CD4-positive, alpha-beta T cell treated with Interleukin-4 for 1 hour (primary cell): ENCODE results near the gene TGFB1I1.
"Not testable (repeated sequence)": the region's sequence is repeated elsewhere in the genome, so short reads cannot be mapped to it uniquely, and the experiment has no call there.

Experiments used
- DNase-seq, 2 donors: peaks; one replicate each; pipeline ENCODE4 v3.0.0-alpha.2; 2020 to 2022

Gene TGFB1I1

DNA sequence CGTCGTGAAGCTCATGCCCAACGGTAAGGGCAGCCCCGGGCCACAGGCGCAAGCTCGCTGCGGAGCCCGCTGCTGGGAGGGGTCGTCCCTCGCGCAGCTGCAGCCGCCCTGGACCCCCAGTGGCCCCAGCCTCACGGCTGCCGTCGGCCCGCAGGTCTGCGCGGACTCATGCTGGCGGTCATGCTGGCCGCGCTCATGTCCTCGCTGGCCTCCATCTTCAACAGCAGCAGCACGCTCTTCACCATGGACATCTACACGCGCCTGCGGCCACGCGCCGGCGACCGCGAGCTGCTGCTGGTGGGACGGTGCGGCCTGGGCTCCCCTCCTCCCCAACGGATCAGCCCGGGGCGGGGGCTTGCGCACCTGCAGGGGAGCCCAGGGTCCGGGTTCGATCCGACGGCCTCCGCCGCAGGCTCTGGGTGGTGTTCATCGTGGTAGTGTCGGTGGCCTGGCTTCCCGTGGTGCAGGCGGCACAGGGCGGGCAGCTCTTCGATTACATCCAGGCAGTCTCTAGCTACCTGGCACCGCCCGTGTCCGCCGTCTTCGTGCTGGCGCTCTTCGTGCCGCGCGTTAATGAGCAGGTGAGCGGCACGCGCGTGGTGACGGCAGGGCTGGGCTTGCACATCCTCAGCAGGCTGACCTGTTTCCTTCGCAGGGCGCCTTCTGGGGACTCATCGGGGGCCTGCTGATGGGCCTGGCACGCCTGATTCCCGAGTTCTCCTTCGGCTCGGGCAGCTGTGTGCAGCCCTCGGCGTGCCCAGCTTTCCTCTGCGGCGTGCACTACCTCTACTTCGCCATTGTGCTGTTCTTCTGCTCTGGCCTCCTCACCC, 16.7 kb downstream of the TGFB1I1 start:
- DNase-seq: no peak

DNA sequence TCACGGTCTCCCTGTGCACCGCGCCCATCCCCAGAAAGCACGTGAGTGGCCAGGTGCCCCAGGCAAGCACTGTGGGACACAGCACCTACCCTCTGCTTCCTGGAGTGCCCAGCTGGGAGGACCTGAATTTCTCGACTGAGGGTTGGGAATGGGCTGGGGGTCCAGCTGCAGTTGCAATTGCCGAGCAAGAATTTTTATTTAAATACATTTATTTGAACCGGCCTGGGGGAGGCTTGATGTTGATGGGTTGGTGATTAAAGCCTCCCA, 17.3 kb downstream of the TGFB1I1 start:
- DNase-seq: no peak

DNA sequence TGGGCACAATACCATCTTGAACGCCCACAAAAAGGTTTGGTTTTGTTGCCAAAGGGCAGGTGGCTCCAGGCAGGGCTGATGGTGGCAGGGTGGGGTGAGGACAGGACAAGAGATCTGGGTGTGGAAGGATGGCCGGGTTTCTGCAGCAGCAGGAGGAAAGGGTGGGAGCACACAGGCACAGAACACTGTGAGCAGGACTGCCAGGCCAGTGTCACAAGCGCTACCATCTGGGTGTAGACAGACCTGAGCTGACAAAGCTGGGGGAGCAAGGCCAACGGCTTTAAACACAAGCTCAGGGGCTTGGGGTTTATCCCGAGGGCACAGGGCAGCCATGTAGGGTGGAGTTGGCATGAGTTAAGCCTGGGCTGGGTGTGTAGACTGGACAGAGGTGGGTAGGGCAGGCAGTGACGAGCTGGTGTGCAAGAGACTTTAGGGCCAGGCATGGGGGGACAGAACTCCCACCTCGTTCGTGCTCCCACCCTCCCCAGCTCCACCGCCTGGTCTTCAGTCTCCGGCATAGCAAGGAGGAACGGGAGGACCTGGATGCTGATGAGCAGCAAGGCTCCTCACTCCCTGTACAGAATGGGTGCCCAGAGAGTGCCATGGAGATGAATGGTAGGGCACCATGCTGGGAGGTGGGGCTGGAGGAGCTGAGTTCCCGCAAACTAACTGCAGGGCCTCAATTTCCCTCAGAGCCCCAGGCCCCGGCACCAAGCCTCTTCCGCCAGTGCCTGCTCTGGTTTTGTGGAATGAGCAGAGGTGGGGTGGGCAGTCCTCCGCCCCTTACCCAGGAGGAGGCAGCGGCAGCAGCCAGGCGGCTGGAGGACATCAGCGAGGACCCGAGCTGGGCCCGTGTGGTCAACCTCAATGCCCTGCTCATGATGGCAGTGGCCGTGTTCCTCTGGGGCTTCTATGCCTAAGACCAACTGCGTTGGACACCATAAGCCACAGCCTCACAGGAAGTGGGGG, 17.9 kb downstream of the TGFB1I1 start:
- DNase-seq: no peak

DNA sequence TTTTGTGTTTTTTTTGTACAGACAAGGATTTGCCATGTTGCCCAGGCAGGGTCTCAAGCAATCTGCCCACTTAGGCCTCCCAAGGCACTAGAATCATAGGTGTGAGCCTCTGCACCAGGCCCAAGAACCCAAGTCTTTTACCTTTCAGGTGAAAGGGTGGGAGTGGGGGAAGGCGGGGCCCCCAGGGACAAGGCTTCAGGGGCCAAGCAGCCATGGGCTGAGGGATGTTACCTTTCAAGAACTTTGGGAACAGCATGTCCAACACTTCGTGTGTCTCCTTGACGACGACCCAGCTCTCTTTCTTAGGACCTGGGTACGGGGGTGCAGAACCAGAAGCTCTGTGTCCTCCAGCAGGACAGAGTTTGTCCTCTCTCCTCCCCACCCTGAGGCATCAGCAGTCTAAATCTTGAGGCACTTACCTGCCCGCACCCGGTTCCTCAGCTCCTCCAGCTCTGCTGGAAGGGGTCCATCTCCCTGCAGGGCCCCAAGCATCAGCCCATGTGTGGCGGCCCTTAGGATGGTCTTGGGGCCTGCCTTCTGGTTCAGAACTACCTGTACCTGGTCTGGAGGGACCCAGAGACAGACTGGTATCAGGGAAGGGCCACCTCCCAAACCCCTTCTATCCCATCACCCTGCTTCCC, 19.9 kb downstream of the TGFB1I1 start:
- DNase-seq: no peak

DNA sequence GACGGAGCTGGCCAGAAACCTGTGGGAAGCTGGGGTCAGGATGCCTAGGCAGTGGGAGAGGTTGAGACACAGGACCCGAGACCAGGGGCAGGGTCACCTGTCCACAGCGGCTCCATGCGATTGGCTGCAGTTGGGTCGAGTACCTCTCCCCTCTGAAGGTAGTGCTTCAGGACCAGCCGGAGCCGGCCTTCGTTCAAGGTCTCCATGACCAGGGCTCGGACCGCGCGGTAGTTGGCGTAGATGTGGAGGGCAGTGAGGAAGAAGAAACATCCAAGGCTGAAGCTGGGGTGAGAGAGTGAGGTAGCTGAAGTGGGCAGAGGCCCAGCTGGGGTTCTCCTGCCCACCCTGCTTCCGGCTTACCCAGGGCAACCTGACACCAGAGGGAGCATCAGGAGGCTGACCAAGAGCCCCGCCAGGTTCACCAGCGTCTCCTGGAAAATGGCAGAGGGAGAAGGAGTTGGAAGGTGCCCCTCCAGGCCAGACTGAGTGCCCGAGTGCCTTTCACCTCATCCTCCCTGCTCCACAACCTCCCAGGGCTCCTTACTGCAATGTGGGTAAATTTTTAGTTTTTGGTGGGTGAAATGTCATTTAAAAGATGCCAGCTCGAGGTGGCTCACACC, 21.7 kb downstream of the TGFB1I1 start:
- DNase-seq: no peak

GRCh38 chr16:31496670-31497069, 24.7 kb downstream of the TGFB1I1 start:
- DNase-seq: no peak

DNA sequence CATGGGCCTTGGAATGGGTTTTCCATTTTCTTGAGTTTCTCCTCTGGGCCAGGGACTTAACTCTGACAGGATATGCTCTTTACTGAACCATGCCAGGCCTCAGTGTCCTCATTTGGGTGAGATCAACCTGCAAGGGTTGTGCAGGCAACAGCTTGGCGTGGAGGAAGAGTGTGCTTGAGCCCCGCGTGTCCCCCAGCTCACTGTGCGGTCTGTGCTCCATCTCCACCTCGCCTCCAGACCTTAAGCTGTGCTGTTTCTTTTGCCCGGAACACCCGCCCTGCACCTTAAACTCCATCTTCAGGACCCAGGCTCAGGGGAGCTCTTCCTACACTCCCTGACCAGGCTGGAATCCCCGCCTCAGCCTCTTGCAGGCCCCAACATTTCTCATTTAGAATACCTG, 26.5 kb downstream of the TGFB1I1 start:
- no peak for DNase-seq

- no peak for DNase-seq
Measured at GRCh38 chr16:31499928-31500327, 28.0 kb downstream of the TGFB1I1 start.

GRCh38 chr16:31501226-31501965, 29.4 kb downstream of the TGFB1I1 start:
- no peak for DNase-seq

DNA sequence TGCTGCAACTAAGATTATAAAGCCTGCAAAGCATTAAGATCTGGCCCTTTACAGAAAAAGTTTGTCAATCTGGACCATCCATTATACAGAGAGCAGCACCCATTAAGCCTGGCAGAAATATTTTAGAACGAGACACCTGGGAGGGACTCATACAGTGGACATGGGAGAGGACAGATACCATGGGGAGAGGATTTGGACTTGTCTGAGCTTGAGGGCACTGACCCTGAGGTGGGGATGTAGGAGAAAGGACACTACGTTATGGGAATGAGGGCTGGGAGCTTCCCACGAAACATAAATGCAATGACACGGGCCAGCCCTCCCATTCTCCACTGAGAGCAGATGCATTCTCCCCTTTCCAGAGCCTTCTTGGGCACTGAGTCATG, 30.0 kb downstream of the TGFB1I1 start:
- DNase-seq: no peak

- DNase-seq: no peak
Measured at GRCh38 chr16:31502981-31503380, 31.0 kb downstream of the TGFB1I1 start.

GRCh38 chr16:31503555-31503954, 31.6 kb downstream of the TGFB1I1 start:
- not testable (repeated sequence) for DNase-seq

- no peak for DNase-seq
Measured at GRCh38 chr16:31504159-31504558, 32.2 kb downstream of the TGFB1I1 start.

DNA sequence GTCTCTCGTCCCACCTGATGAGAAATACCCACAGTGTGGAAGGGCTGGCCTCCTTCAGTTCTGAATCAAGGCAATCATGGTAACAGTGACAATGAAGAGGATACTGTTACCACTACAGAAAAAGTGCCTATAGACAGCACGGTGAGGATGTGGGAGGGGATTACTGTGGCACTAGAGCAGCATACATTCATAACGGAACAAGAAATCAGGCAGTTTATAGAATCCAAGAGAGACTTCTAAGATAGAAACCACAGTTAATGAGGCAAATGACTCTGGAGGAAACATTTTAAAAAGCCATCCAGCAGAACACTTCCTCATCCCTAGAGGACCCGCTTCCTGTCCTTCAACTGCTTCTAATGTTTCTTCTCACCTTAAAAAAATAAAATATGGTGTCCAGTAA, 33.5 kb downstream of the TGFB1I1 start:
- DNase-seq: no peak

DNA sequence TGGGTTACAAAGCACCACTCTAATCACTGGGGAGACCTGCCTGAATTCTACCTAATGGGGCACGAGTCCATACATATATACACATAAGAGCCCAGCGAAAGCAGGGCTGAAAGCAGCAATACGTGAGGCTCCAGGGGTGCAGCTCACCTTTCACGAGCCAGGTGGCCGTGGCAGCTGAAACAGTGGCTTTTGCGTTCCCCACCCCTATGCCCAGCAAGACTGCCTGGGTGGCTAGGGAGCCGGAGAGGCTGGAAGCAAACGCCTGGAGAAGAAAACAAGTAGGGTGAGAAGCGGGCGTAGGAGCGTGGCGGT, 35.6 kb downstream of the TGFB1I1 start:
- DNase-seq: no peak

DNA sequence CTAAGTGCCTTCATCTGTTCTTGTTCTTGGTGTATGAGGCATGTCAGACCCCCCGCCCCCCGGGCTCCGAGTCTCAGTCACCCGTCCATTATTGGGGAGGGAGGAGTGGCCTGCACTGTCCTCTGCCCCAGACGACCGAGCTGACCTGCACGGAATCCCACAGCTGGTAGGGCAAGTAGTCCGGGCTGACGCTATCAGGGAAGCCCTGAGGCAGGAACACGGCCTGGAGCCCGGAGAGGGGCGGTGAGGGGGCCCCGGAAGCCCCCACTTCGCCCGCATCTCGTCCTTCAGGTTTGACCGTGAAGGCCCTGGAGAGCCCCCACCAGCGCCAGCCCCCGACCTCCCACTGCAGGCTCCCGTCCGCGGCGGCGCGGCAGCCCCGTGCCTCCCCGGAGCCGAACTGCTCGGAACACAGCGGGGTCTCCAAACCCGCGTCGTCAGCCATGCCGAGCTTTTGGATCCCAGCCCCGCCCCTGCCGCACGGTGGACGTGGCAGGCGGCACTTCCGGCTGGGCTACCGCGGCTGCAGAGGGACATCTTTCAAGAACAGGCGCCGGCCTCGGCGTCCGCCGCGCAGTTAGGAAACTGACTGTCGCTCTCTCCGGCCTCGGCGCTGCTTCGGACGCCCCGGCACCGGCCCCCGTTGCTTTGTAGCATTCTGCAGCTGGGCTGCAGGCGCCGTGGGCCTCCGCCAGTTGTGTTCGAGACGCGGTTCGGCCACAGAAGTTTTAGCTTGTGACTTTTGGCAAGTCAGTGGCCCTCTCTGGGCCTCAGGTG, 36.2 kb downstream of the TGFB1I1 start, which contains the start of gene RUSF1:
RUSF1 (minus strand) TSS at position 463 of the 777 bp plus-strand sequence; CDS start at position 445, 18 bp downstream.
- peak; percentile 83 to 84 for DNase-seq

GRCh38 chr16:31508706-31509195, 36.8 kb downstream of the TGFB1I1 start:
- DNase-seq: no peak

DNA sequence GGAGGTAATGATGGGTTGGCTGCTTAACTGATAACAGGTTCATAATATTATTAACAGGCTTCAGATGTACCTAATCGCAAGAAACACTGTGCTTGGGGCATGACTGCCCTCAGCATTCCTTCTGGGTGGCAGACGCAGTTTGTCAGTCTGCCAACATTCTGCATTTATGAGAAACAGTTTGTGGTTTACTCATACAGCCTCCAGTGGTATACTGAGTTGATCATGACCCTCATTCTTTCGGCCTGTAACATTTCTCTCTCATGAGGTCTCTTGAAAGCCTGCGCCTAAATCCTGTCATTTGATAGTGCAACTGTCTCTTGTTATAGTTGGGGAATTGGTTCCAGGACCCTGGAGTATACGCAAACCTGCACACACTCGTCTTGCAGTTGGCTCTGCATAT, 41.2 kb downstream of the TGFB1I1 start:
- no peak for DNase-seq

DNA sequence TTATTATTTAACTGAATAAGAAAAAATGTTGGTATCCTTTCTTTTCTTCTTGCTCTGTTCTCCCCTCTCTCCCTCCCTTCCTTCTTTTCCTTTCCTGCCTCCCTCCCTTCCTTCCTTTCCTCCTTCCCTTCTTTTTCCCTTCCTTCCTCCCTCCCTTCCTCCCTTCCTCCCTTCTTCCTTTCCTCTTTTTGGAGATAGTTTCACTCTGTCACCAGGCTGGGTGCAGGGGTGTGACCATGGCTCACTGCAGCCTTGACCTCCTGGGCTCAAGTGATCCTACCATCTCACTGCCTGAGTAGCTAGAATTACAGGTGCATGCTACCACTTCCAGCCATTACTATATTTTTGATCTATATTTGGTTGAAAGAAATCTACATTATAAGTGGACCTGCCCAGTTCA, 41.9 kb downstream of the TGFB1I1 start:
- DNase-seq: no peak

DNA sequence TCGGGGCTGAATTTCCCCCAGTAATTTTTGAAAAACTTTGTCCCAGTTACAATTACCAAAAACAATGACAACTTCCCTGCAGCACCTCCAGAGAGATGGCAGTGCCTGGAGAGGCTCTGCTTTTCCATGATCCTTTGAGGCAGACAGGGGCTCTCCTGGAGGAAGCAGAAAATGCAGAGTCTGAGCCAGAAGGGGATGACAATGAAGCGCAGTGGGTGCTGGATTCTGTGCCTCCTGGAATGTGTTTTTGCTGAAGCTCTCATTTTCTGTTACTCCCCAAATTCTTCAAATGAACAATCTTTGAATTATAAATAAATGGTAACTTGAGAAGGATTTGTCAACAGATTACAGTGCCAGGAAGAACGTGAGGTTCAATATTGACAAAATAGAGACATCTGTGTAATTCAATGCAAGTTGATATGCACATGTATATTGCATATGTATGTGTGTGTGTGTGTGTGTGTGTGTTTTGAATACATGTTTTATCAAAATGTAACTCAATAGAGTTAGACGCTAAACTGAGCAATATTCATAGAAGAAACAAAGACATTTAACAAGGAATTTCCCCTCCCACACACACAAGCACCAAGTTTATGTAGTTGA, 45.9 kb downstream of the TGFB1I1 start:
- DNase-seq: no peak
